H9 (cell line): ENCODE measurements around the gene GPR87. TPM values are rescaled to one million over a fixed set of nuclear protein-coding genes. Genes with fewer than 3 reads are reported as not detected.
A peak's percentile ranks its signal among the peaks of the same experiment; 100 is the strongest.

Source experiments
- DNase-seq: peaks from one replicate; pipeline ENCODE4 v3.0.0-alpha.2; 2017
- H2AFZ ChIP-seq: one replicate; pipeline ENCODE4 v1.6.1; 2013; ENCODE audit warnings: mild to moderate bottlenecking, low read length, control low read depth, moderate library complexity
- H2AK5ac ChIP-seq: 2 replicates; pipeline ENCODE4 v1.6.1; 2013; ENCODE audit warnings: low read length, control low read depth, mixed read lengths; ENCODE audit not compliant: insufficient read length
- H2BK120ac ChIP-seq: one replicate; pipeline ENCODE4 v1.6.1; 2013; ENCODE audit warnings: low read depth, mild to moderate bottlenecking, low read length, control low read depth, inconsistent platforms; ENCODE audit not compliant: poor library complexity, severe bottlenecking
- H2BK12ac ChIP-seq: 2 replicates; pipeline ENCODE4 v1.6.1; 2013; ENCODE audit warnings: low read length, control low read depth, mixed read lengths, low read depth; ENCODE audit not compliant: insufficient read length
- H2BK15ac ChIP-seq: 2 replicates; pipeline ENCODE4 v1.6.1; 2013; ENCODE audit warnings: low read depth, low read length, control low read depth
- H2BK20ac ChIP-seq: one replicate; pipeline ENCODE4 v1.6.1; 2013; ENCODE audit warnings: low read depth, mild to moderate bottlenecking, low read length, control low read depth, inconsistent platforms; ENCODE audit not compliant: poor library complexity, severe bottlenecking
- H2BK5ac ChIP-seq: 2 replicates; pipeline ENCODE4 v1.6.1; 2013; ENCODE audit warnings: low read length, control low read depth, mixed read lengths; ENCODE audit not compliant: insufficient read length
- H3K14ac ChIP-seq: 2 replicates; pipeline ENCODE4 v1.6.1; 2013; ENCODE audit warnings: low read length, control low read depth; ENCODE audit not compliant: insufficient read depth
- H3K18ac ChIP-seq: 2 replicates; pipeline ENCODE4 v1.6.1; 2013; ENCODE audit warnings: low read depth, mild to moderate bottlenecking, mixed read lengths, low read length, control low read depth; ENCODE audit not compliant: insufficient read length
- H3K23ac ChIP-seq: 2 replicates; pipeline ENCODE4 v1.6.1; 2013; ENCODE audit warnings: low read length, control low read depth, mixed read lengths, low read depth; ENCODE audit not compliant: insufficient read length
- H3K23me2 ChIP-seq: 2 replicates; pipeline ENCODE4 v1.6.1; 2013; ENCODE audit warnings: low read depth, mild to moderate bottlenecking, mixed read lengths, low read length, control low read depth; ENCODE audit not compliant: insufficient read length, poor library complexity, severe bottlenecking
- H3K27ac ChIP-seq: 2 replicates; pipeline ENCODE4 v1.5.1; 2013; ENCODE audit warnings: low read length, control low read depth, mixed read lengths, low read depth; ENCODE audit not compliant: insufficient read length
- H3K27me3 ChIP-seq: 2 replicates; pipeline ENCODE4 v1.6.1; 2013; ENCODE audit warnings: low read length, control low read depth, inconsistent platforms; ENCODE audit not compliant: insufficient read depth
- H3K4ac ChIP-seq: 2 replicates; pipeline ENCODE4 v1.6.1; 2013; ENCODE audit warnings: low read depth, mild to moderate bottlenecking, control low read depth, inconsistent platforms, low read length, moderate library complexity
- H3K4me1 ChIP-seq: 2 replicates; pipeline ENCODE4 v1.6.1; 2013; ENCODE audit warnings: low read length, control low read depth, inconsistent platforms; ENCODE audit not compliant: insufficient read depth
- H3K4me2 ChIP-seq: 2 replicates; pipeline ENCODE4 v1.6.1; 2013; ENCODE audit warnings: low read length, control low read depth, mixed read lengths; ENCODE audit not compliant: insufficient read length, insufficient read depth
- H3K56ac ChIP-seq: 2 replicates; pipeline ENCODE4 v1.6.1; 2013; ENCODE audit warnings: low read depth, mild to moderate bottlenecking, mixed read lengths, low read length, control low read depth; ENCODE audit not compliant: insufficient read length
- H3K79me1 ChIP-seq: 2 replicates; pipeline ENCODE4 v1.6.1; 2013; ENCODE audit warnings: low read depth, mild to moderate bottlenecking, moderate library complexity, low read length, control low read depth, inconsistent platforms; ENCODE audit not compliant: insufficient read depth, poor library complexity, severe bottlenecking
- H3K79me2 ChIP-seq: 2 replicates; pipeline ENCODE4 v1.6.1; 2013; ENCODE audit warnings: low read length, control low read depth, inconsistent platforms; ENCODE audit not compliant: insufficient read depth
- H3K9ac ChIP-seq: 2 replicates; pipeline ENCODE4 v1.6.1; 2013; ENCODE audit warnings: low read length, control low read depth, mixed read lengths; ENCODE audit not compliant: insufficient read length; ENCODE audit errors: extremely low read depth
- H3K9me3 ChIP-seq: one replicate; pipeline ENCODE4 v1.6.1; 2013; ENCODE audit warnings: low read depth, low read length, inconsistent platforms; ENCODE audit not compliant: control insufficient read depth
- H3T11ph ChIP-seq: one replicate; pipeline ENCODE4 v1.6.1; 2013; ENCODE audit warnings: mild to moderate bottlenecking, low read length, control low read depth, inconsistent platforms
- H4K20me1 ChIP-seq: one replicate; pipeline ENCODE4 v1.6.1; 2013; ENCODE audit not compliant: control insufficient read depth, insufficient read length, insufficient read depth
- H4K5ac ChIP-seq: 2 replicates; pipeline ENCODE4 v1.6.1; 2013; ENCODE audit warnings: low read depth, mild to moderate bottlenecking, mixed read lengths, low read length, control low read depth; ENCODE audit not compliant: insufficient read length
- H4K8ac ChIP-seq: replicated peaks from 2 replicates; pipeline ENCODE4 v1.6.1; 2013; ENCODE audit warnings: low read length, control low read depth, mixed read lengths, low read depth; ENCODE audit not compliant: insufficient read length
- H4K91ac ChIP-seq: 2 replicates; pipeline ENCODE4 v1.6.1; 2013; ENCODE audit warnings: low read depth, mild to moderate bottlenecking, moderate library complexity, mixed read lengths, low read length, control low read depth; ENCODE audit not compliant: insufficient read length
- H3K27ac Mint-ChIP-seq, 3 experiments: 2 replicates in 2 of 3; 3 replicates in 1 of 3; pipeline ENCODE4 v1.8.0; 2020 to 2021; ENCODE audit warnings: mixed read lengths in 3 of 3, mild to moderate bottlenecking in 1 of 3, moderate library complexity in 1 of 3
- H3K27me3 Mint-ChIP-seq: 2 replicates; pipeline ENCODE4 v1.8.0; 2021; ENCODE audit warnings: low read depth, mild to moderate bottlenecking, moderate library complexity, mixed read lengths
- H3K36me3 Mint-ChIP-seq, 3 experiments: 2 replicates in 2 of 3; 3 replicates in 1 of 3; pipeline ENCODE4 v1.8.0; 2020 to 2021; ENCODE audit warnings: low read depth in 3 of 3, mixed read lengths in 3 of 3; ENCODE audit not compliant: insufficient read depth in 1 of 3
- H3K4me1 Mint-ChIP-seq, 2 experiments: 2 replicates each; pipeline ENCODE4 v1.8.0; 2020; ENCODE audit warnings: mixed read lengths in 2 of 2
- H3K4me3 Mint-ChIP-seq, 2 experiments: 2 replicates in 1 of 2; 3 replicates in 1 of 2; pipeline ENCODE4 v1.8.0; 2020 to 2021; ENCODE audit warnings: mild to moderate bottlenecking in 2 of 2, mixed read lengths in 2 of 2, moderate library complexity in 1 of 2
- H3K9me3 Mint-ChIP-seq, 2 experiments: 2 replicates in 1 of 2; 3 replicates in 1 of 2; pipeline ENCODE4 v1.8.0; 2020; ENCODE audit warnings: mild to moderate bottlenecking in 2 of 2, mixed read lengths in 2 of 2, moderate library complexity in 1 of 2
- WGBS: extraction: QIAGEN DNeasy Blood & Tissue Kit; methylation state at CpG from one replicate; pipeline ENCODE4 v1.1.7; 2013; ENCODE audit warnings: missing lambda C conversion rate, low lambda C conversion rate, mixed read lengths; ENCODE audit not compliant: insufficient read length; ENCODE audit errors: extremely low coverage; 5-methylcytosine and 5-hydroxymethylcytosine counted together
- total RNA-seq: library from RNA; stranded (reverse); gene quantifications from 2 replicates; pipeline ENCODE4 v1.2.1, GENCODE V29; 2021
- TF ChIP-seq, protein P1 (sequence below): fragments of 200-600 bp; sonication (generic); conservative IDR thresholded peaks from 3 replicates; pipeline ENCODE4 v1.8.0; 2021; ENCODE audit warnings: antibody characterized with exemption, mild to moderate bottlenecking

The GPR87 gene
- total RNA-seq, 1 experiment from 2014 or later = 0.33 TPM

DNA sequence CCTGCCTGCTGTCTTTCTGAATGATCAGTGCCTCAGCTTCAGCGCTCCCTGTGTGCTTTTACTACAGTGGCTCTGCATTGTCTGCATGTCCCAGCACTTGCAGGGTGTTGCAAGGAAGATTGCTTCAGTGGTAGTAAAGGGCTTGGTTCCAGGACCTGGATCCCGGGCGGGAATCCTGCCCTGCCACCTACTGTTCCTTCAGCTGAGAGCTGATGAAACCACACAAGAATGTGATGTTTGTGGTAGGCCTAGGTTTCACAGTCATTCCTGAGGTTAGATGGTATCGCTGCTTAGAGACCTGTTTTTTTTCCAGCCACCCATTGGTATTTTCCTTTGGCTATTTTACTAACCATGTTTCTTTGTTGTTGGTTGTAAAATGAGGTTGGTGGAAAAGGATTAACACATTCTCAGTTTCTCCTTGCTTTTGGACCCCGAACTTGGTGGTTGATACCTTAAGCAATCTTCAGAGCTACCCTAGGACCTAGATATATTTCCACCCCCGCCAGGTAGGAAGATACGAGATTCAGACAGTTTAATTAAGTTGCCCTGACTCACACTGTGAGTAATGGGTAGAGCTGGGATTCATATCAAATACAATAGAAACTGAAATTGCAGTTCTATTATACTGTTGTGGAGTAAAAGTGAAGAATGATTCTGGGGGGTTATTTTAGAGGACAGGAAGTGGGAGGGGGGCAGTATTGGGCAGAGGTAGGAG lies 11.4 kb downstream of the GPR87 start:
- no peaks in the 10 kb centered on the region for H3K27me3 Mint-ChIP-seq
- Histone ChIP-seq H3K4me1 (peaks cover 12% of the 10 kb centered on the region; the same call in 1 of the 2 replicates), H3K4me2 (no peak overlapping the region), H3K79me2 (no peaks in the 10 kb centered on the region), H3K9me3 (no peaks in the 10 kb centered on the region), H2BK5ac (no peak overlapping the region), H3K23ac (no peak overlapping the region), H2BK20ac (no peak overlapping the region), H3K27ac (no peak overlapping the region), H3K23me2 (no peaks in the 10 kb centered on the region), H3K18ac (peak overlapping the region; percentile 15), H4K8ac (no peak overlapping the region), H3K9ac (no peak overlapping the region), H3K27me3 (no peaks in the 10 kb centered on the region), H3K56ac (no peak overlapping the region), H4K91ac (no peak overlapping the region), H2BK15ac (no peak overlapping the region), H3K14ac (peak overlapping the region; percentile 74; the same call in 1 of the 2 replicates), H4K5ac (no peak overlapping the region), H3K79me1 (no peaks in the 10 kb centered on the region), H2BK12ac (no peak overlapping the region), H4K20me1 (no peaks in the 10 kb centered on the region), H3T11ph (no peak overlapping the region), H2AFZ (no peak overlapping the region), H2AK5ac (no peak overlapping the region), H3K4ac (no peak overlapping the region), H2BK120ac (no peak overlapping the region)
- peak overlapping the region; percentile 75 to 83 (median 82) for H3K27ac Mint-ChIP-seq
- peak; percentile 86 for DNase-seq
- H3K4me3 Mint-ChIP-seq = peak overlapping the region in 1 of 2 experiments; percentile 28; a peak in 1 of 5 replicates
- peaks cover 37 to 44% of the 10 kb centered on the region in 2 experiments for H3K4me1 Mint-ChIP-seq
- TF ChIP-seq, protein P1, sequence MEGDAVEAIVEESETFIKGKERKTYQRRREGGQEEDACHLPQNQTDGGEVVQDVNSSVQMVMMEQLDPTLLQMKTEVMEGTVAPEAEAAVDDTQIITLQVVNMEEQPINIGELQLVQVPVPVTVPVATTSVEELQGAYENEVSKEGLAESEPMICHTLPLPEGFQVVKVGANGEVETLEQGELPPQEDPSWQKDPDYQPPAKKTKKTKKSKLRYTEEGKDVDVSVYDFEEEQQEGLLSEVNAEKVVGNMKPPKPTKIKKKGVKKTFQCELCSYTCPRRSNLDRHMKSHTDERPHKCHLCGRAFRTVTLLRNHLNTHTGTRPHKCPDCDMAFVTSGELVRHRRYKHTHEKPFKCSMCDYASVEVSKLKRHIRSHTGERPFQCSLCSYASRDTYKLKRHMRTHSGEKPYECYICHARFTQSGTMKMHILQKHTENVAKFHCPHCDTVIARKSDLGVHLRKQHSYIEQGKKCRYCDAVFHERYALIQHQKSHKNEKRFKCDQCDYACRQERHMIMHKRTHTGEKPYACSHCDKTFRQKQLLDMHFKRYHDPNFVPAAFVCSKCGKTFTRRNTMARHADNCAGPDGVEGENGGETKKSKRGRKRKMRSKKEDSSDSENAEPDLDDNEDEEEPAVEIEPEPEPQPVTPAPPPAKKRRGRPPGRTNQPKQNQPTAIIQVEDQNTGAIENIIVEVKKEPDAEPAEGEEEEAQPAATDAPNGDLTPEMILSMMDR = no peak; the same call in 2 of the 3 replicates
- no CpG with 5 or more reads among the region's 7 CpGs for WGBS
- H3K36me3 Mint-ChIP-seq = no peaks in the 10 kb centered on the region
- H3K9me3 Mint-ChIP-seq = no peaks in the 10 kb centered on the region
